Urinary bladder (tissue), 4 donors: ENCODE measurements around the gene ADGRV1. TPM values are rescaled to one million over a fixed set of nuclear protein-coding genes. Genes with fewer than 3 reads are reported as not detected.

Experiments
- DNase-seq: peaks from one replicate; pipeline ENCODE4 v3.0.0-alpha.2; 2015; ENCODE audit errors: extremely low spot score
- H3K27ac ChIP-seq: one replicate; pipeline ENCODE4 v1.5.1; 2013; ENCODE audit warnings: low read depth, mild to moderate bottlenecking, moderate library complexity
- H3K36me3 ChIP-seq: one replicate; pipeline ENCODE4 v1.6.1; 2013; ENCODE audit warnings: mild to moderate bottlenecking, moderate library complexity; ENCODE audit not compliant: insufficient read depth
- H3K4me1 ChIP-seq: one replicate; pipeline ENCODE4 v1.6.1; 2013; ENCODE audit warnings: mild to moderate bottlenecking, moderate library complexity; ENCODE audit not compliant: insufficient read depth
- H3K4me3 ChIP-seq: one replicate; pipeline ENCODE4 v1.5.1; 2013; ENCODE audit warnings: low read depth, low read length
- WGBS: extraction: QIAGEN DNeasy Blood & Tissue Kit; methylation state at CpG from one replicate; pipeline ENCODE4 v1.1.7; 2013; 5-methylcytosine and 5-hydroxymethylcytosine counted together
- polyA plus RNA-seq: library from polyadenylated mRNA; stranded (reverse); fragments of 200-250 nt; gene quantifications from one replicate; pipeline ENCODE4 v1.2.3, GENCODE V29; 2013
- total RNA-seq: library from RNA; depleted of rRNA; stranded (reverse); fragments of >200 nt; gene quantifications from one replicate; pipeline ENCODE4 v1.2.3, GENCODE V29; 2014
- donor health status: healthy with polysubstance abuse.
- donor health status: healthy.

Gene ADGRV1
- total and polyA plus RNA-seq, 2 donors: 4.0 to 6.6 TPM

DNA sequence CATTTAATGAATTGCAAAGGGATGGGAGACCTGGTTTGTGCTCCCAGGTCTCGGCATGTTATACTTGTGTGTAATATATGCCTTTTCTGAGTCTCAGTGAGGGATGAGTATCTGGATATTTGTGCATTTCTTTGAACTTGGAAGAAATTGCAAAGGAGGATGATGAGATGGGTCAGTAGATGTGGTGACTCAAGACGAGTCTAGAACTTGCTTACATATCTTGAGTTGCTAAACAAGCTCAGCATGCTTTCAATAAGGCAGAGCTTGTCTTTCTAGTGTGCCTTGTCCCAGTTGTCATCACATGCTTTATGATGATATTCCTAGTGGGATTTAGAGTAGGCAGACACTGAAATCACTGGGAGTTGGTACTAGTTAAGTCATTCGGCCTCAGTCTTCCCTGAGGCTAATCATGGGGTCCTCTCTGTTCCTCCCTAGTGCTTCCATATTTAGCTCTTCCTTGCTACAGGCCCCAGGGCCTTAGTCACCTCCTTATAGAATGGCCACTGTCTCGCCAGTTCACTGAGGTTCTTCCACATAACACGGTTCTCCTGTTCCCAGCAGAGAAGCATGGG is 602.2 kb downstream of the ADGRV1 start:
- no peaks in the 10 kb centered on the region for H3K36me3 ChIP-seq

DNA sequence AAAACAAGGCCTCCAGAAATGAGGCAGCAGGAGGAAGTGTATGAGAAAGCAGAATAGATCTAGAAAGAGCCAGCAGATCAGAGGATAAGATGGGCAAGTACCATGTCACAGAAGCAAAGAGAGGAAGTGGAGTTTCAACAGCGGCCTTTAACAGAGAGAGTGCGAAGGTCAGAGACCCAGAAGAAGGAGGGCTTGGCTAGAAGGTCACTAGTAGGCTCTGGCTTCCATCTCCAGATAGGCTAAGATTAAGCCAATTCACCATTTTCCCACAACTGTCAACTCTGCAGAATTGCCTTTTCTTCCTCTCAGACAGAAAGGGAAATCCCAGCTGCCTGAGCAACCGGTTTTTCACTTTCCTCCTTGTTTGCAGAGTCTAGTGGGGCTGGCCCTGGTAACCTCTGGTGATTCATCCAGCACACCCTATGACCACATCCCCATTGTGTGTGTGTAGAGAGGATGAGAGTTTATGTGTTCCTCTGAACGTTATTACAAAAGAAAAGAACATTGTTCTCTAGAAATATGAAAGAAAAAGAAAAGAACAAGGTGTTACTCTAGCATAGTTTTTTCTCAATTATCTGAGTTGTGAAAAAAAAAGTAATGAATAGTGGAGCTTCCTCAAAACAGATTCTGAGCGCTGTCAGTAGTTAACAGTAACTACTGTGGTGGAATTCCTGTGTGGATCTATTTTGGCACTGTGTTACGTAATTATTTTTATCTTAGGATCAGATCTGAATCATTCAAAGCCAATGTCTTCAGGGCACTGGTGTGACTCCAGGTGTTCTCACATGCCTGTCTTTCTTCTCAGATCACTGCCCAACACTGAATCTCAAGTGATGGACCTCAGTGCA is 604.2 kb downstream of the ADGRV1 start:
- Histone ChIP-seq H3K36me3 (no peaks in the 10 kb centered on the region), H3K4me1 (no peaks in the 10 kb centered on the region), H3K4me3 (no peak overlapping the region), H3K27ac (peak overlapping the region; percentile 52)
- DNase-seq: peak; percentile 82
- WGBS: 59% methylated on average over 6 of the region's 6 CpGs

More for the DNA sequence above, 602.2 kb downstream of the ADGRV1 start:
- Histone ChIP-seq H3K27ac (no peak overlapping the region), H3K4me3 (no peak overlapping the region), H3K4me1 (no peaks in the 10 kb centered on the region)
- no peak for DNase-seq
- WGBS: 95% methylated on average over 5 of the region's 5 CpGs

GRCh38 chr5:91164424-91164823 is 605.8 kb downstream of the ADGRV1 start:
- H3K27ac ChIP-seq: no peak overlapping the region
- 71% methylated on average over 3 of the region's 3 CpGs for WGBS

DNA sequence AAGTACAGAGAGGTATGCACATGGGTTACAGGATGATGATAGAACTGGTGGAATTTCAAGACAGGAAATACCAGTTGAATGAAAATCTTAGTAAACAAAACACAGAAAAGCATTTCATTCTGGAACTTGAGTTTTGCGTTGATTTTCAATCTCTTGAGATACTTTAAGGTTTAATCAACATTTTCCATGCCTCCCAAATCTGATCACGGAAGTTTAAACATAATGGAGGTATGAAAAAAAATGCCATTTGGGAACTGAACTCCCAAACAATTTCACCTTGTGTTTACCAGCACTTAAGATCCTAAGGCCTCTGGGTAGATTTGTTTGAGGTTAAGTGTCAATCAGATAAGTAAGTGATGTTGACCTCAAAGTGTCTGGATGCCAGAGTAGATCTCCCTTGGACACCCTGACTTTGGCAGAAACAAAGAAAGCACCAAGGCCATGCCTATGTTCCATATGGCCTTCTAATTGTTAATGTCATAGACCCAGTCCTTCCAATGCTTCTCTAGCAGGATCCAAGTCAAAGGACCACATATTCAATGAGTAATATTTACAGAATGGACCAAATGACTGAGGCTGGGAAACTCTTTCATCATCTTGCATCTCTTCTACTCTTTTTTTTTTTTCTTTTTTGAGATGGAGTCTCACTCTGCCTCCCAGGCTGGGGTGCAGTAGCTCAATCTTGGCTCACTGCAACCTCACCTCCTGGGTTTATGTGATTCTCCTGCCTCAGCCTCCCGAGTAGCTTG is 607.6 kb downstream of the ADGRV1 start:
- no peaks in the 10 kb centered on the region for H3K4me1 ChIP-seq
- H3K4me3 ChIP-seq: no peak overlapping the region
- no peaks in the 10 kb centered on the region for H3K36me3 ChIP-seq
- DNase-seq: no peak
- H3K27ac ChIP-seq: no peak overlapping the region
- 81% methylated on average over 3 of the region's 3 CpGs for WGBS

More at GRCh38 chr5:91164424-91164823, 605.8 kb downstream of the ADGRV1 start:
- Histone ChIP-seq H3K4me1 (no peaks in the 10 kb centered on the region), H3K36me3 (no peaks in the 10 kb centered on the region), H3K4me3 (no peak overlapping the region)
- DNase-seq: no peak

DNA sequence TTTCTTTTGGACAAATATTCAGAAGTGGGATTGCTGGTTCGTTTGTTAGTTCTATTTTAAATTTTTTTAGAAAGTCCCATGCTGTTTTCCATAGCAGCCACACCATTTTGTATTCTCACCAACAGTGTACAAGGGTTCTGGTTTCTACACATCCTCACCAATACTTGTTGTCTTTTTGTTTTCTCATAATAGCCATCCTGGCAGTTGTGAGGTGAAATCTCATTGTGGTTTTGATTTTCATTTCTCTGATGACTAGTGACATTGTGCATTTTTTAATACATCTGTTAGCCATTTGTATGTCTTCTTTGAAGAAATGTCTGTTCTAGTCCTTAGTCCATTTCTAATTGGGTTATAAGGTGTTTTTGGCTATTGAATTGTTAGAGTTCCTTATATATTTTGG is 610.3 kb downstream of the ADGRV1 start:
- DNase-seq: no peak
- H3K27ac ChIP-seq: no peak overlapping the region
- H3K36me3 ChIP-seq: no peaks in the 10 kb centered on the region
- H3K4me3 ChIP-seq: no peak overlapping the region
- 61% methylated on average over 1 of the region's 1 CpG for WGBS
- no peaks in the 10 kb centered on the region for H3K4me1 ChIP-seq

GRCh38 chr5:91170266-91170665 is 611.7 kb downstream of the ADGRV1 start:
- Histone ChIP-seq H3K4me1 (no peaks in the 10 kb centered on the region), H3K27ac (no peak overlapping the region), H3K4me3 (no peak overlapping the region), H3K36me3 (no peaks in the 10 kb centered on the region)
- WGBS: 0% methylated on average over 1 of the region's 1 CpG
- no peak for DNase-seq

GRCh38 chr5:91171322-91171721 is 612.7 kb downstream of the ADGRV1 start:
- WGBS: 78% methylated on average over 2 of the region's 2 CpGs
- no peaks in the 10 kb centered on the region for H3K4me1 ChIP-seq
- H3K27ac ChIP-seq: no peak overlapping the region
- no peak overlapping the region for H3K4me3 ChIP-seq
- no peak for DNase-seq
- H3K36me3 ChIP-seq: no peaks in the 10 kb centered on the region

GRCh38 chr5:91174396-91174795 is 615.8 kb downstream of the ADGRV1 start:
- Histone ChIP-seq H3K36me3 (no peaks in the 10 kb centered on the region), H3K4me1 (no peaks in the 10 kb centered on the region), H3K27ac (no peak overlapping the region), H3K4me3 (no peak overlapping the region)
- no peak for DNase-seq

DNA sequence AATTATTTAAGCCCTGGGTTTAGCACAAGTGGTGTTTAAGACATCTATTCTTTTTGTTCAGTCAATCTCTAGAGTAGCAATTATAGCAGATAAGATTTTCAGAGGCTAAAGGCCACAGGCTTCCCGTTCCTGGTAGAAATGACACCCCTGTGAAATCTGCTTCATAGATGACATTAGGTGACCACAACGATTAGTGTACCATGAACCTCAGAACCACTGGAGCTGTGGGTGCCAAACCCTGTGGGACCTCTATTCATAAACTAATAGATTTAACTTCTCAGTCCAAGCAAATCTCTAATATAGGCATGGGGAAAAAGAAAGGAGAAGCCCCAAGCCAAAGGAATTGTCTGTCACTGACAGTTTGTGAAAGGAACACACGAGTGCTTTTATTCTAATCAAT is 617.1 kb downstream of the ADGRV1 start:
- H3K27ac ChIP-seq: no peak overlapping the region
- no peak for DNase-seq
- H3K4me3 ChIP-seq: no peak overlapping the region
- H3K4me1 ChIP-seq: no peaks in the 10 kb centered on the region
- 77% methylated on average over 3 of the region's 3 CpGs for WGBS
- H3K36me3 ChIP-seq: no peaks in the 10 kb centered on the region

DNA sequence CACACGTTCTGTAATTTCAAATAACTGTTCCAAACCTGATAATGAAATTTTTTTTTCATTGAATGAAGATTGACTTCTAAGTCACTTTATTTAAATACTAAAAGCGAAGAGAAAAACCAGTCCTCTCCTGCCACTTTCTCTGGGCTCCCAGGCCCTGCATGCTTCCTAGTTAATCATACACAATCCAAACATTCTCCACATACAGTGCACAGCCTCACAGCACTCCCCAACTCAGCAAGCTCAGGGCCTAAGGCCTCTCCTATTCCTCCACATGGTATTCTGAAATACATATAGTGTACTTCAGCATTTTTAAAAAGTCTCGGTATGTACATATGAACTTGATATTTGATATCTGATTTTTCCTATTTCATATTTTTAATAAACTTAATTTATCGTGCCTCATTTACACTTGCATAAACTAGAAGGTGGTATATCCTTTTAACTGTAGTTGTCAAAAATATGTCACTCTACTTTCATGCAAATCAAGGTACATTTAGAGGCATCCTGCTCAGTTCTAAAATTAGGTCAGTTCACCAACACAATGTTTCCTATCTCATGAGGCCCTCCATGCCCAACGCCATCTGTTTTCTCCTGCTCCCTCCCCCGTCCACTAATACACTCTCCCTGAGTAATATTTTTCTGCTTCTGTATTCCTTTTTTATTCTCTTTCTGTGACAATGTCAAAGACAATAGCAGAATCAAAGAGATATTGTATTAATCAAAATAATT is 617.9 kb downstream of the ADGRV1 start:
- Histone ChIP-seq H3K4me1 (no peaks in the 10 kb centered on the region), H3K36me3 (no peaks in the 10 kb centered on the region), H3K4me3 (no peak overlapping the region), H3K27ac (no peak overlapping the region)
- WGBS: 68% methylated on average over 6 of the region's 6 CpGs
- DNase-seq: no peak

DNA sequence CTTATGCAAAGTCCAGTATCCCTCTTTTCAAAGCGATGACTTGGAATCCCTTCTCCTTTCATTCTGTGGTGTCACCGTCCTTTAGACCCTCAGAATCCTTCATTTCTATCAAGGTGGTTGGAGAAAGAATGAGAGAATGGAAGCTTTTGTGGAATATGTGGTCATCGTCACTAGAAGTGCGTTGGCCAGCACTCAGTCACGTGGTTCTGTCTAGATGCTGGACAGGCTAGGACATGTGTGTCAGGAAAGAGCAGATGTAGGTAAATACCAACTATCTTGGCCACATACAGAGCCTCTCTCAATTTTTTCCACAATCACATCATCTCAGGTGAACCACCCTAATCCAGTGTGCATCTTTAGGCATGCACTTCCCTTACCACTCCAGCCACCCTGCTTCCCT is 618.5 kb downstream of the ADGRV1 start:
- H3K4me3 ChIP-seq: no peak overlapping the region
- no peak for DNase-seq
- 96% methylated on average over 5 of the region's 5 CpGs for WGBS

DNA sequence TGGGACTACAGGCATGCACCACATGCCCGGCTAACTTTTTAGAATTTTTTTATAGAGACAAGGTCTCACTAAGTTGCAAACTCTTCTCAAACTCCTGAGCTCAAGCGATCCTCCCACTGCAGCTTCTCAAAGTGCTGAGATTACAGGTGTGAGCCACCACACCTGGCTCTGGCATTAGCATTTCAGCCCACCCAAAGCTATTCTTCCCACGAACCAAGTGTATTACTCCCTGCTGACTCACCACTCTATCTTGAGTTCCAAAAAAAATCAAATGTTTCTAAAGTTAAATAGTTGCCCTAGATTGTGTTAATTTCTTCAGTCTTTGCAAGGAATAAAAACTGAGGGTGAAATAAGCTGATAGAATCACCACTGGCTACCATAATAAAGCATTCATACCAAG is 619.0 kb downstream of the ADGRV1 start:
- Histone ChIP-seq H3K4me1 (no peaks in the 10 kb centered on the region), H3K27ac (no peak overlapping the region)
- 88% methylated on average over 3 of the region's 3 CpGs for WGBS

More for the DNA sequence above, 618.5 kb downstream of the ADGRV1 start:
- Histone ChIP-seq H3K4me1 (no peaks in the 10 kb centered on the region), H3K27ac (no peak overlapping the region), H3K36me3 (no peaks in the 10 kb centered on the region)

GRCh38 chr5:91178461-91178860 is 619.9 kb downstream of the ADGRV1 start:
- 63% methylated on average over 2 of the region's 2 CpGs for WGBS
- DNase-seq: no peak
- H3K4me3 ChIP-seq: no peak overlapping the region
- H3K4me1 ChIP-seq: no peaks in the 10 kb centered on the region
- H3K36me3 ChIP-seq: no peaks in the 10 kb centered on the region
- H3K27ac ChIP-seq: no peak overlapping the region

More for the DNA sequence above, 619.0 kb downstream of the ADGRV1 start:
- Histone ChIP-seq H3K36me3 (no peaks in the 10 kb centered on the region), H3K4me3 (no peak overlapping the region)
- no peak for DNase-seq
